Measurements from ENCODE around the gene GOLGA8A. TPM values are rescaled to one million over a fixed set of nuclear protein-coding genes. Genes with fewer than 3 reads are reported as not detected.

GOLGA8A gene
- total RNA-seq, 1 donor from 2014 or later = 21.8 TPM

GRCh38 chr15:34470892-34471291 lies 33.3 kb upstream of the GOLGA8A start:
- no peak for DNase-seq (ENCODE audit: low read depth)
- no peaks in the 10 kb centered on the region for H3K27me3 ChIP-seq (ENCODE audit: control insufficient read depth, insufficient read depth, low read length)
- no peak for TF ChIP-seq CTCF (IDR thresholded peaks at IDR 0.05; ENCODE audit: insufficient read depth, low read length, poor library complexity, severe bottlenecking)

GRCh38 chr15:34470091-34470490 lies 32.5 kb upstream of the GOLGA8A start:
- Histone ChIP-seq H3K27me3 (ENCODE audit: control insufficient read depth, insufficient read depth, low read length) (no peaks in the 10 kb centered on the region), H3K36me3 (ENCODE audit: control insufficient read depth, insufficient read depth, low read length) (no peaks in the 10 kb centered on the region), H3K4me3 (ENCODE audit: low read depth, low read length) (no peak overlapping the region)
- no peak for TF ChIP-seq CTCF (IDR thresholded peaks at IDR 0.05; ENCODE audit: insufficient read depth, low read length, poor library complexity, severe bottlenecking)
- DNase-seq (ENCODE audit: low read depth) = no peak

More at GRCh38 chr15:34470892-34471291, 33.3 kb upstream of the GOLGA8A start:
- Histone ChIP-seq H3K36me3 (ENCODE audit: control insufficient read depth, insufficient read depth, low read length) (no peaks in the 10 kb centered on the region), H3K4me3 (ENCODE audit: low read depth, low read length) (no peak overlapping the region)

GRCh38 chr15:34461730-34462129 lies 24.1 kb upstream of the GOLGA8A start:
- Histone ChIP-seq H3K27me3 (ENCODE audit: control insufficient read depth, insufficient read depth, low read length) (no peaks in the 10 kb centered on the region), H3K36me3 (ENCODE audit: control insufficient read depth, insufficient read depth, low read length) (no peaks in the 10 kb centered on the region), H3K4me3 (ENCODE audit: low read depth, low read length) (no peak overlapping the region)
- TF ChIP-seq CTCF (IDR thresholded peaks at IDR 0.05; ENCODE audit: insufficient read depth, low read length, poor library complexity, severe bottlenecking) = no peak
- DNase-seq (ENCODE audit: low read depth) = no peak

GRCh38 chr15:34460451-34460850 lies 22.8 kb upstream of the GOLGA8A start:
- Histone ChIP-seq H3K36me3 (ENCODE audit: control insufficient read depth, insufficient read depth, low read length) (no peaks in the 10 kb centered on the region), H3K27me3 (ENCODE audit: control insufficient read depth, insufficient read depth, low read length) (no peaks in the 10 kb centered on the region), H3K4me3 (ENCODE audit: low read depth, low read length) (no peak overlapping the region)
- DNase-seq (ENCODE audit: low read depth) = no peak
- no peak for TF ChIP-seq CTCF (IDR thresholded peaks at IDR 0.05; ENCODE audit: insufficient read depth, low read length, poor library complexity, severe bottlenecking)

- Histone ChIP-seq H3K36me3 (ENCODE audit: control insufficient read depth, insufficient read depth, low read length) (no peaks in the 10 kb centered on the region), H3K27me3 (ENCODE audit: control insufficient read depth, insufficient read depth, low read length) (no peaks in the 10 kb centered on the region), H3K4me3 (ENCODE audit: low read depth, low read length) (no peak overlapping the region)
- no peak for TF ChIP-seq CTCF (IDR thresholded peaks at IDR 0.05; ENCODE audit: insufficient read depth, low read length, poor library complexity, severe bottlenecking)
- DNase-seq (ENCODE audit: low read depth) = no peak
Measured at GRCh38 chr15:34456658-34457057, 19.1 kb upstream of the GOLGA8A start.

- H3K36me3 ChIP-seq (ENCODE audit: control insufficient read depth, insufficient read depth, low read length) = no peaks in the 10 kb centered on the region
- H3K4me3 ChIP-seq (ENCODE audit: low read depth, low read length) = no peak overlapping the region
- no peaks in the 10 kb centered on the region for H3K27me3 ChIP-seq (ENCODE audit: control insufficient read depth, insufficient read depth, low read length)
- no peak for TF ChIP-seq CTCF (IDR thresholded peaks at IDR 0.05; ENCODE audit: insufficient read depth, low read length, poor library complexity, severe bottlenecking)
- DNase-seq (ENCODE audit: low read depth) = no peak
Measured at GRCh38 chr15:34442891-34443290, 5.3 kb upstream of the GOLGA8A start.
